Activated T-cell treated with anti-CD3 and anti-CD28 coated beads for 4 hours (primary cell): ENCODE measurements around the gene TTC39B.
A peak's percentile ranks its signal among the peaks of the same experiment; 100 is the strongest.
"Not testable (repeated sequence)": the region's sequence is repeated elsewhere in the genome, so short reads cannot be mapped to it uniquely, and the experiment has no call there.

Source experiments
- DNase-seq: peaks from one replicate; pipeline ENCODE4 v3.0.0-alpha.2; 2020

The TTC39B gene

DNA sequence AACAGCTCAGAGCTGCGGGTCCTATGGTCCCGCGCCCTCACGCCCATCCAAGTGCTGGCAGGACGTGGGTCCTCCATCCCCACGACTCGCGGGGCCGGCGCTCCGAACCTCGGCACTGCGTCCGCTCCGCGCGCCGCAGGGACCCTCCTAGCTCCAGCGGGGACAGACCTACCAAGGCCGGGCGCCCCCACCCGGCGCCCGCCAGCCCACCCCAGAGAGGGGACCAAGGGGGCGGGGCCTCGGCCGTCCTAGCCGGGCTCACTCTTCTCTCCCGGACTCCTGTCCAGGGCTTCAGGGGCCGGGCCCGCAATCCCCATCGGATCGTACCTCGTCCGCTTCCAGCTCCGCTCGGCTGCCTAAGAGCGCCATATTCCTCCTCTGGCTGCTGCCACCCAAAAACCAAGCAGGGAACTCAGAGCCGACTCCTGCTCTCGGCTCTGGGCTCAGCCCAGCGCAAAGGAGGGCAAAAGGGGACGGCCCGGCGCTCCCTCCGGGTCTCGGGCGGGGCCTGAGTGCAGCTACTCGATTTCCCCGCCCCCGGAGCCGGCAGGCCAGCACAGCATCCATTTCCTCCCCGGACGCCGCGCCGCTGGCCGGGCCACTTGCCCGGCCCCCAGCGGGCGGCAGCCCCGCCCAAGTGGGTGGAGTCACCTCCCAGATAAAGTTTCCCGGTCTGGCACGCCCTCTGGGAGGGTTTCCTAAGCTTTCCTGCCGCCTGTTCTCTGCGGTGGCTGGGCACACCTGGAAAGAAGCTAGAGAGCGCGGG lies at the start of gene TTC39B:
Gene TTC39B (minus strand): TSS at position 460 of the 766 bp plus-strand sequence. CDS start 91 bp downstream, at position 369.
- DNase-seq: peak; percentile 47

DNA sequence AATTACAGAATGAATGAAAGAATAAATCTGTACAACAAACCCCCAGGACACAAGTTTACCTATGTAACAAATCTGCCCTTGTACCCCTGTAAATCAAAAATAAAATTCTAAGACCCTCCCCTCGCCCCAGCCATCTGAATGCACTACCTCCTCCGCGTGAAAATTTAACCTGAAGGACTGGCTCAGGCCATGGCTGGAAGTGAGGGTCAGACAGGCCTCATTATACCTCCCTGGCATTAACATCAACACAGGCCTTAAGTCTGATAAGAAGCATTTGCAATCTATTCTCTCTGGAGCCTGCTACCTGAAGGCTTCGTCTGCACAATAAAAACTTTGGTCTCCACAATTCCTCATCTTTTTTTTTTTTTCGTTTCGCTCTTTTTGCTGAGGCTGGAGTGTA lies 48.7 kb upstream of the TTC39B start:
- no peak for DNase-seq

DNA sequence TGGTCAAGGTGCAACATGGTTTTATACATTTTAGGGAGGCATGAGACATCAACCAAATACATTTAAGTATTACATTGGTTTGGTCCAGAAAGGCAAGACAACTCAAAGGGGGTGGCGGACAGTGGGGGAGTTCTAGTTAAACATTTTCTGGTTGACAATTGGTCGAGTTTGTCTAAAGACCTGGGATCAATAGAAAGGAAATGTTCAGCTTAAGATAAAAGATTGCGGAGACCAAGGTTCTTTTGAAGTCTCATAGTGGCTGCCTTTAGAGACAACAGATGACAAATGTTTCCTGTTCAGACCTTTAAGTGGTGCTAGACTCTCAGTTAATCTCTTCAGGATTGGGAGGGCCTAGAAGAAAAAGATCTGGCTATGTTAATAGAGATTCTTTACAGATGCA lies 47.7 kb upstream of the TTC39B start:
- no peak for DNase-seq

DNA sequence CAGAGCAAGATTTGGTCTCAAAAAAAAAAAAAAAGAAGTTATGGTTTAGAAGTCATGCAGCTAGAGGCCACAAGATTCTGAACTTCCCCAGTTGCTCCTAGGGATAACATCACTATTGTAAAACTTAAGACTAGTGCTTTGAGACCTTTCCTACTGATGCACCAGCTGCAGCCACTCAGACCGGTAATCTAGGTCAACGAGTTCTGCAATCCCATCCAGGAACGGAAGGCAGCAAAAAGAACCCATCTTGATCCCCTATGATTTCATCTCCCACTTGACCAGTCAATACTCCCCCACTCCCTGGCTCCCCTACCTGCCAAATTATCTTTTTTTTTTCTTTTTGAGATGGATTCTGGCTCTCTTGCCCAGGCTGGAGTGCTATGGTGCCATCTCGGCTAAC lies 46.9 kb upstream of the TTC39B start:
- DNase-seq: no peak

DNA sequence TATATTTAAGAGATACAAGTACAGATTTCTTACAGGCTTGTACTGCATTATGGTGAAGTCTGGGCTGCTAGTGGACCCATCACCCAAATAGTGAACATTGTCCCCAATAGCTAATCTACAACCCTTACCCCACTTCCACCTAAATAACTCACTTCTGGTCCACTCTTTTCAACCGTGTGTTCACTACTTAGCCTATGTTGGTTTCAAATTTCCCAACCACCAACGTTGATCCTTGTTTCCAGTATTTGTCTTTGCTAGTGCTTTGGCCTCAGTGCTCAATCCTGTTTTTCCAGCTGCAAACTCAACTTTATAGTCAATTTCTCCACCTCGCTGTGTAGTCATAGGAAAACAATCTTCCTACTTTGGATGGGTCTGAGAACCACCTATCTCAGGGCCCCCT lies 45.3 kb upstream of the TTC39B start:
- DNase-seq: no peak

DNA sequence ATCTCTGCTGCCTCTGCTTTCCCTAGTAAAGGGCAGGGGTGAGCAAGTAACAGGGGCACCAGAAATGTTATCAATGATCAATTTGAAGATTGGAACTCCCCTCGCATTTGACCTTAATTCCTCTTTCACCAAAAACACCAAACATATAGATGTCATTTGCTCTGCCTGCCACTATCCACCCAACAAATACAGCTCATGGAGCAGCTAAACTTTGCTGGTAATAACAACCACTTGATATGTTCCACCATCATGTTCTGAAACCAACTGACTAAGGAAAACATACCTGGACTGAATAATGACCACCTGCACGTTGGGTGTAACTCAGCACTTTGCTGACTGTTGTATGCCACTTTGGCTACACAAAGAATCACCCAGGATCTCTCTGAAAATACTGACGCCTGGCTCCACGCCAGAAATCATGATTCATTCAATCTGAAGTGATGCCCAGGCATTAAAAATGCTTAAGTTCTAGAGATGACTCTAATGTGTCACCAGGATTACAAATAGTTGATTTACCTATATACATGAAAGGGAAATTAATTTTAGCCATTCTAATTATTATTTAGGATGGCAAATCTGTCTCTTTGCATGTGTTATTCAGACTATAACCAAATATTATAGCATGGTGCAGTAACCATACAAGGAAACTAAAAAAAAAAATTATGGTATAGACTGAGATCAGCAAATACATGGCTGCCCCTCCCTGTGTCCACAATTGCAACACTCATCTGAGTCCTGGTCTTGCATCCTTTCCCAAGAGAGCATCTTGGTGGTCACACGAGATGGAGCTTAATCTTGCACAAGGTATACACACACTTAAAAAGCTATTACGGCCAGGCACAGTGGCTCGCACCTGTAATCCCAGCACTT lies 43.1 kb upstream of the TTC39B start:
- DNase-seq: no peak

DNA sequence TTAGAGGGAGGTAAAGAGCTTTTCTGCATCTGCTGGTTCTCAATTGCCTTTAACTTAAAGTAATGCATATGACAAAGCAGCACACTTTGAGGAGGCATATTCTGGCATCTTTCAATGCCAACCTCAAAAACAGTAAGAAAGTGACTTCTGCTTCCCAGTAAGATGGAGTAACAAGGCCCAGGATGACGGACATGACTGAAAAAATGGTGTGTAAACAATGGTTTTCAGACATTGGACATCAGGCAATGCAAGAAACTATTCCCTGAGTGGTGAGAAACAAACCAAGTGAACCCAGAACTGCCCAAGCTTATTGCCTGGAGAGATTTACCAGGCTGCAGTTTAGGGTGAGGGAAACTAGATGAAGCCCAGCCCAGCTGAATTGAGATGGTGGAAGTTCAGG lies 39.8 kb upstream of the TTC39B start:
- DNase-seq: no peak

DNA sequence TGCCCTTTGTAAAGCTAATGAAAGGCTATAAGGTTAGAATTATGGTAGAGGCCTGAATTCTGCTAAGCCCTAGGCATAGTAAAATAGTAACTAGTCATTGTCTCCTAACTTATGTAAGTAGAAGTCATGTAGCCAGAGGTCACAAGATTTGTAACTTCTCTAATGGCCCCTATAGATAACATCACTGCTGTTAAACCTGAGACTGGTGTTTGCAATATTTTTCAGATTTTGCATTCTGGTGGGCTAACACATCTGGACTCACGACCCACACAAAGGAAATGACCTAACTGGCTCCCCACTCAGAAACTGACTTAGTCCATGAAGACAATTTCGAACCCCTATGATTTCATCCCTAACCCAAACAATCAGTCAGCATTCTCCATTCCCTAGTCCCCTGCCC lies 37.2 kb upstream of the TTC39B start:
- no peak for DNase-seq

DNA sequence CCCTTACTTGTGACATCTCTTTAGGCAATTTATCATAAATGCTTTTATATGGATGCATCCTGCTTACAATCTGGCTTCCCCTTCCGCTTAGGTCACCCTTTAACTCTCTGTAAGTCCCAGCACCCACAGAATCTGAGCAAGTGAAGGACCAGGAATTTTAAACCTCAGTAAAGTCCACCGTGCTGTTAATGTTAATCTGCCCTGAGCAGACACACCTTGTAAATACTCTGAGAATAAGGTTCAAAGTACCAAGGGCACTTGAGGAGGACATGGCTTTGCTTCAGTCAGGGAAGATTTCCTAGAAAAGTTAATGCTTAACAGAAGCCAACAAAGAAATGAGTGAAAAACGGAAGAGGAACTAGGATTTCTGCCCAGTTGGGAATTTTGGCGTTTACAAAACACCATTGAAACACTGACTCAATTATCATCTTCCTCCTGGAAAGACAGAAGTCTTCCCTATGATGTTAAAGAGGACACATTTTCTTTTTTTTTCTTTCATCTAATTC lies 26.4 kb upstream of the TTC39B start:
- DNase-seq: no peak

DNA sequence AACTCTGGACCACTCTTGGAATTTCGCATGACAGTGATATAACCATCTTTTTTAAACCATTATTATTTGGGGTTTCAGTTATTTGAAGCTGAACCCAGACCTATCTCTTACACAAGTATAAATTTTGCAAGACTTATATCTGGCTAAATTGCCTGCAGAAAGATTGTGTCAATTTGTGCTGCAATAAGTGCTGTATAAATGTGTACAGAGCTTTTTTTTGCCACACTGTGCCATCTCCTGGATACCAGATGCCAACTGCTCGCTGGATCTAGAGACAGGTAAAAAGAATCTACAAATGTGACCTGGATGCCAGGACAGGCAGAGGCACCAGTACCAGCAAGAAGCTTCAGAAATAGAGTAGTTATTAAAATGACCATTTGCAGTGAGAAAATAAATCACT lies 25.9 kb upstream of the TTC39B start:
- DNase-seq: no peak

DNA sequence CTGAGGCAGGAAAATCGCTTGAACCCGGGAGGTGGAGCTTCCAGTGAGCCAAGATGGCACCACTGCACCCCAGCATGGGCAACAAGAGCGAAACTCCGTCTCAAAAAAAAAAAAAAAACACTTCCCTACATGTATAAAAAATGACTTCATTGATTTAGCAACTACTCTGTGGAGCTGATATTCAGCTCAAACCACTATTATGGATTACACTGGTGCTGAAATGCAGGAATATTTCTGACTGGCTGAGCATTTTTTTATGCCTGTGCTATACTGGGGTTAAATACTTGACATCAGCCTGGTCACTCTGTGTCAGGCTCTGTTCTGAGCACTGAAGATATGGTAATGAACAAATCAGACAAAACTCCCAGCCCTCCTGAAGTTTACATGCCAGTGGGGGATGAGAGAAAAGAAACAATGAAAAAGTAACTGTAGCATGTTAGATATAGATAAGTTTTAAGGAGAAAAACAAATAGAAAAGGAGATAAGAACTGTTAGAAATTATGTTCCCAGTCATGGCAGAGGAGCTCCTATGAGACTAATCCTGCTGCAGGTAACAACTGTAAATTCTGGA lies 22.6 kb upstream of the TTC39B start:
- DNase-seq: no peak

DNA sequence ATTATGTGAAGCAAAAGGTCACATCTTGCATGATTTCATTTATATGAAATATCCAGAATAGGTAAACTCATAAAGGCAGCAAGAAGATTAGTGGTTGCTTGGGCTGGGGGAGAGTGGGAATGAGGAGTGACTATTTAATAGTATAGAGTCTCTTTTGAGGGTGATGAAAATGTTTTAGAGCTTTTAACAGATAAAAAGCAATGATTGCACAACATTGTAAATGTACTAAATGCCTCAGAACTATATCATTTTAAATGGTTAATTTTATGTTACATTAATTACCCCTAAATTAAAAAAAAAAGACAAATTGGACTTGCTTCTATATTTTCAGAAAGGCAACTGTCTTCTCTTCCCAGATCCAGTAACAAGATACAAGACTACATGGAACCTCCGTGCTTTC lies 21.9 kb upstream of the TTC39B start:
- no peak for DNase-seq

DNA sequence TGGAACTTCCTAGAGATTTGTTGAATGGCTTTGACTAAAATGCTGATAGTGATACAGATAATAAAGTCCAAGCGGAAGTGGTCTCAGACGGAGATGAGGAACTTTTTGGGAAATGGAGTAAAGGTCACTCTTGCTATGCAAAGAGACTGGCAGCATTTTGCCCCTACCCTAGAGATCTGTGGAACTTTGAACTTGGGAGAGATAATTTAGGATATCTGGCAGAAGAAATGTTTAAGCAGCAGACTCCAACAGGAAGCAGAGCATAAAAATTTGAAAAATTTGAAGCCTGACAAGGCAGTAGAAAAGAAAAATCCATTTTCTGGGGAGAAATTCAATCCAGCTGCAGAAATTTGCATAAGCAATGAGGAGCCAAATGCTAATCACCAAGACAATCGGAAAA lies 15.7 kb upstream of the TTC39B start:
- not testable (repeated sequence) for DNase-seq

DNA sequence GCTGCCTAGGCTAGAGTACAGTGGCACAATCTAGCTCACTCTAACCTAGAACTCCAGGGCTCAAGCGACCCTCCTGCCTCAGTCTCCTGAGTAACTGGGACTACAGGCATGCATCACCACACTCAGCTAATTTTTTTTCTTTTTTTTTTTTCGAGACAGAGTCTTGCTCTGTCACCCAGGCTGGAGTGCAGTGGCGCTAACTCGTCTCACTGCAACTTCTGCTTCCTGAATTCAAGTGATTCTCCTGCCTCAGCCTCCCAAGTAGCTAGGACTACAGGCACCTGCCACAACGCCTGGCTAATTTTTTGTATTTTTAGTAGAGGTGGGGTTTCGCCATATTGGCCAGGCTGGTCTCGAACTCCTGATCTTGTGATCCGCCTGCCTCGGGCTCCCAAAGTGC lies 12.6 kb upstream of the TTC39B start:
- DNase-seq: not testable (repeated sequence)

DNA sequence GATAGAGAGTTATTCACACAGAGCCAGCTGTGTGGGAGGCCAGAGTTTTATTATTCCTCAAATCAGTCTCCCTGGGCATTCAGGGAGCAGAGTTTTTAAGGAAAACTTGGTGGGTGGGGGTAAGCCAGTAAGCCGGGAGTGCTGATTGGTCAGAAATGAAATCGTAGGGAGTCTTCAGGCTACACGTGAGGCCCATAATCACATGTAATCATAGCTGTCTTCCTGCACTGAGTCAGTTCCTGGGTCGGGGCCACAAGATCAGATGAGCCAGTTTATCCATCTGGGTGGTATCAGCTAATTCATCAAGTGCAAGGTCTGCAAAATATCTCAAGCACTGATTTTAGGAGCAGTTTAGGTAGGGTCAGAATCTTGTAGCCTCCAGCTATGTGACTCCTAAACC lies 10.8 kb upstream of the TTC39B start:
- DNase-seq: no peak

DNA sequence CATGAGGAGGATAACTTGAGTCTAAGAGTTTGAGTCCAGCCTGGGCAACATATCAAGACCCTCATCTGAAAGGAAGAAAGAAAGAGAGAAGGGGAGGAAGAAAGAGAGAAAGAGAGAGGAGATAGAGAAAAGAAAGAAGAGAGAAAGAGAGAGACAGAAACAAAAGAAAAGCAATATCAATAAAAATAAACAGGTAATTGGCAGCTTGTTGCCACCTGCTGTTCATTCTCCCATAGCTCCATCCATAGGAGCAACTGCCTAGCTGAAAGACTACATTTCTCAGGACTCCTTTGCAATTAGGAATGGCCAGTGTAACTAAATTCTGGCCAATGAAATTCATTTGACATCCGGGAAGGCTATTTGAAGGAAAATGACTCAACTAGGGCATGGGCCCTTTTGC lies 4.6 kb upstream of the TTC39B start:
- no peak for DNase-seq

DNA sequence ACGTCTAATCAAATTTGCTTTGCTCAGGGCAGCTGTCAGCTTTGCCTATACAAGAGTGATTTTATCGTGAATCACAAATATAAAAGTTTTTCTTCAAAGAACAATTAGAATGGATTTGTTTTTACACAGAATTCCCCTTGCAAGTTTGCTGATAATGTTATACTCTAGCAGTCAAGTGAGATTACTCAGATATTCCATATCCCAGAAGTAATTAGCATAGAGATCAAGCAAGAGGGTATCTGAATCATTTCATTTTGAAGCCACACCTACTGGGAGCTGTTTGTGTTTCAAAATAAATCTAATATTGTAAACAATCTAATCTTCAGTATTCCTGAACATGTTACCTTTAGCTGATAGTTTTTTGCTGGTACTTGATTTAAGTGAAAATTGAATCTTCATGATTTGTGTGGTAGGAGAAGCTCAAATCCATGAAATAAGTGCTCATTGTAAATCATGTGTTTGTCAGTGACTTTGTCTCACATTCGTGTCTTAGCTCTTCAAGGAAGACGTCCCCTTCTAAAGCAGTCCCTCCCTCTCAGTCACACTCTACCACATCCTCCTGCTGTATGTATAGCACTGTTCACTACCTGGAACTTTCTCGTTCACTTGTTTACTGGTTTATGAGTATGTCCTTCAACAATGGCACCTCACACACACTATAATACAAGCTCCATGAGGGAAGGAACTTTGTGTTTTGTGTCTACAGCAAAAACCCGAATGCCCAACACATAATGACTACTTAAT lies 3.3 kb upstream of the TTC39B start:
- no peak for DNase-seq

DNA sequence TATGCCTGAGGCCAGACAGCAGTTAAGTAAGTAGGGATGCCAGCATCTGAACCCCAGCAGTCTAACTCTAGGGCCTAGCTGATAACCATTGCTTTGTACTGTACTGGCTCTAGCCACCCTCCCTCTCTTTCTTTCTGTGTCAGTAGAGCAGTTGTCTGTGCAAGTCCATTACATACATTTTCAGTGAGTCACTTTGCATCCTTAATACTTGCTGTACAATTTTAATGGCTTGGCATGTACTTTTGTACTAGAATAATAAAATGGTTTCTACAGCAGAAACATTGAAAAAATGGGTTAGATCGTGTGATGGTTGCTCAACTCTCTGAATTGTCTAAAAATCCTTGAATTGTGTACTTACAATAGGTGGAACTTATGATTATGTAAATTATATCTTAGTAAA lies 1.5 kb upstream of the TTC39B start:
- no peak for DNase-seq

DNA sequence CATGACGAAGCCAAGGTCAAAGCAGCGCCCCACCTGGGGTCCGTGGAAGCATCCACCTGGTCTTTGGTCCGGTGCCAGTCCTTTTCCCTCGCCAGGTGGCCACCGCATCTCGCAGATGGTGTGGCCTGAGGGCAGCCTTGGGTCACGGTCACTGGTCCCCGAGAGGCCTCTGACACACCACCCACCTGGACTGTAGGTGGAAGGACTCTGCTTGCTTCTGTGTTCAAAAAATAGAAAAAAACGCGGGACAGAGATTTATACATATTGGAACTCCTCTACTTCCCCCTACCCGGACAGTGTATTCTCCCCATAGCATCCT lies 466 bp upstream of the TTC39B start:
- no peak for DNase-seq

DNA sequence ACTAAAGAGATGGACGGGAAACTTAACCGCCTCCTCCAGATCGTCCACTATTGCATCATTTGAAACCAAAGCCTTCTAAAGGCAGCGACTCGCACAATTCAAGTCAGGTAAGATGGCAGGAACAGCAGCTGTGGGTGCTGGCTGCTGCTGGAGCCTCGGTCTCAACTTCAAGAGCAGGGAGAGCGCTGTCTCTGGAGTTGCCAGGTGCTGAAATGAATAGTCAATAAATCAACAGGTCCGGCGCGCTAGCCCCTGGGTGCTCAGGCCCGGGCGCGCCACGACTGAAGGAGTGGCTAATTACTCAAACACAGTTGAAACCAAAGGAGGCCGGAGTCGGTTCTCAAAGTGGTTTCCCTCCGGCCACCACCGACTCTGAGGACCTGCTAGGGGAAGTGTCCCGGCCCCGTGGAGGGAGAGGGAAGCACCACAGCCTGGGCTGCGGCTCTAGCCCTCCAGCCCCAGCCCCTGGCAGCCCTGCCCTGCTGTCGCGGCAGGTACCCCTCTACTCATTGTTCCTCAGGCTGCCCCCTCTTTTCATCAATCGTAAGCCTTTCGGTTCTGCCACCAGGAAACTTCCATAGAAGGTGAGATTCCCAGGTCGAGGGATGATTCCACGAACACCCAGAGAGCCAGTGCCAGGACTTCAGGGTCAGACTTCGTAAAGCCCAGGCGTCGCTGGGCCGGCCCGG lies 804 bp downstream of the TTC39B start:
- no peak for DNase-seq

DNA sequence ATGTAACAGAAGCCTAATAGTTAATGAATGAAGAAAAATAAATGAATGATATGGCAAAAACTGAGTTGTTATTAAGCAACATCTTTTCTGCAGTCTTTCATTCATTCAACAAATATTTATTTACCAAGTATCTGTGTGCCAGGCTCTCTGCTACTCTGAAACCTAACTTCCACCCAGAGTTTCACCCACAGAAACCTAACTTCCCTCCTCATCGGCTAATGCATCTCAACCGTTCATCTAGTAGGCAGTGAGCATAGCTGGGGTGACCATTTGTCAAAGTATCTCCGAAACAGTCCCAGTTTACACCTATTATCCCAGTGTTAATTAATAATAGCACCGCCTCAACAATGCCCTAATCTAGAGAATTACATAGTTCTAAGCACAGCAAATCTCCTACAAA lies 1.5 kb downstream of the TTC39B start:
- no peak for DNase-seq

DNA sequence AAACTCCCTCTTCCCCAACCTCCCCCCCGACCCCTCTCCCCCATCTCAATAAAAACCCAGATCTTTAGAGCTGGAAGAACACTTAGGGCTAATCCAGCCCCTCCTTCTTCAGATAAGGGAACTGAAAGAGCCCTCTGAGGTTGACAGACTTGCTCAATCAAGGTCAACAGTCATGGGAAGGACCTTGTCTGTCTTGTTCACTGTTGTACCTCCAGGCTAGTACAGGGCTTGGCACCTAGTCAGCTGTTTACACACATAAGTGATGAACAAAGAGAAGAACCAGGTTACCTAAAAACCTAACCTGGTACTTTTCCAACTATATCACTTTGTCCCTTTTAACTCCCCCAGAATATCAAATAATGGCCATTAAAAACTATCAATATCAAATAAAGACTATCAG lies 2.4 kb downstream of the TTC39B start:
- no peak for DNase-seq

DNA sequence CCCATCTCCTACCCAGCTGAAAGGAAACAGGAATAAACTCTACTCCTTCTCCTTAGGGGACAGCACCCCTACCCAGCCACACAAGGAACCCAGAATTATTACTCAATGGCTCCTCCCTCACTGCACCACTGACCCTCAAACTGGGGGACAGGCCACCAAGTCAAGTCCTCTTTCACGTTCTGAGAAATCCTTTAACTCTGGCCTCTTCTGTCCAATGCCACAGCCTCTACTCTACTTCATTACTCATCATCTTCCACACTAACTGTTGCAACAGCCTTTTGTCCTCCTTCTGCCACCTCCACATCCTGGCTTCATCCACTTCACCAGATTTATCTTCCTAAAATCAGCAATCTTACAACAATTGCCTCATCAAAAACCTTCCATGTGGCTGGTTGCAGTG lies 6.8 kb downstream of the TTC39B start:
- DNase-seq: no peak
